ENCODE results near the gene FSTL5.

DNA sequence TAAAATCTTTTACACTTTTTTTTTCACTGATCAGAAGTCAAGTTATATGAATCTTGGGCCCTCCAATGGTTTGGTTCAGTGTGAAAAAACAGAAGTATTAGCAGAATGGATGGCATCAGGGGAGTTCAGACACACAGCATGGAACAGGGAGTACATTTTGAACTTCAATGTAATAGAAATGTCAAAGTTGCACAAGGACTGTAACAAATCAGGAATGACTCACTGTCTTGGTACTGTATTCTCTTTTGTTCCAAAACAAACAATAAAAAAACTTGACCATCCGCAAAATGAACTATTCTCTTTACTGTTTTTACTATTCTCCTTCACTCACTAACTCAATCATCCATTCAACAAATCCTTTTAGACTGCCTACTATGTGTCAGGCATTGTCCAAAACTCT lies 401.0 kb downstream of the FSTL5 start:
- TF ChIP-seq, protein P1, sequence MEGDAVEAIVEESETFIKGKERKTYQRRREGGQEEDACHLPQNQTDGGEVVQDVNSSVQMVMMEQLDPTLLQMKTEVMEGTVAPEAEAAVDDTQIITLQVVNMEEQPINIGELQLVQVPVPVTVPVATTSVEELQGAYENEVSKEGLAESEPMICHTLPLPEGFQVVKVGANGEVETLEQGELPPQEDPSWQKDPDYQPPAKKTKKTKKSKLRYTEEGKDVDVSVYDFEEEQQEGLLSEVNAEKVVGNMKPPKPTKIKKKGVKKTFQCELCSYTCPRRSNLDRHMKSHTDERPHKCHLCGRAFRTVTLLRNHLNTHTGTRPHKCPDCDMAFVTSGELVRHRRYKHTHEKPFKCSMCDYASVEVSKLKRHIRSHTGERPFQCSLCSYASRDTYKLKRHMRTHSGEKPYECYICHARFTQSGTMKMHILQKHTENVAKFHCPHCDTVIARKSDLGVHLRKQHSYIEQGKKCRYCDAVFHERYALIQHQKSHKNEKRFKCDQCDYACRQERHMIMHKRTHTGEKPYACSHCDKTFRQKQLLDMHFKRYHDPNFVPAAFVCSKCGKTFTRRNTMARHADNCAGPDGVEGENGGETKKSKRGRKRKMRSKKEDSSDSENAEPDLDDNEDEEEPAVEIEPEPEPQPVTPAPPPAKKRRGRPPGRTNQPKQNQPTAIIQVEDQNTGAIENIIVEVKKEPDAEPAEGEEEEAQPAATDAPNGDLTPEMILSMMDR (IDR thresholded peaks at IDR 0.05) = no peak
- TF ChIP-seq ZFX (IDR thresholded peaks at IDR 0.05; ENCODE audit: borderline replicate concordance) = no peak
